HepG2 (cell line): ENCODE measurements around the gene TSPAN13. TPM values are rescaled to one million over a fixed set of nuclear protein-coding genes. Genes with fewer than 3 reads are reported as not detected.

ENCODE experiments used
- ATAC-seq: fragments of 200-7000 bp; cut with Tn5 transposase; 3 replicates; pipeline ENCODE4 v1.9.1; 2020; ENCODE audit warnings: mild to moderate bottlenecking, moderate library complexity
- BruUV-seq: library from RNA; stranded (reverse); fragments of 400-500 nt; replicated peaks from 2 replicates; lab custom pipeline; 2021; lab: Mats Ljungman, UMichigan
- CTCF ChIA-PET: fragments of 300-600 bp; formaldehyde crosslinking; extraction: SDS; loops from one replicate; lab custom pipeline; 2021; ENCODE audit warnings: low total read pairs, inconsistent platforms, low intra/inter-chr PET ratio; lab: Yijun Ruan, JAX
- POLR2A ChIA-PET: fragments of 350-600 bp; sonication (Branson Sonifier 250); formaldehyde crosslinking; loops from one replicate; lab custom pipeline; 2020; ENCODE audit warnings: antibody characterized with exemption, inconsistent platforms; lab: Yijun Ruan, JAX
- DNase-seq: peaks from one replicate; pipeline ENCODE4 v3.0.0-alpha.2; 2015; ENCODE audit warnings: low spot score
- FAIRE-seq: peaks from 3 replicates; lab custom pipeline; 2011; peaks lifted over from hg19 to GRCh38; lab: Jason Lieb, UNC
- H2AFZ ChIP-seq: one replicate; pipeline ENCODE4 v1.6.1; 2011; ENCODE audit warnings: low read length, inconsistent platforms
- H3K27ac ChIP-seq: fragments of 300-600 bp; 3 replicates; pipeline ENCODE4 v1.8.0; 2011; ENCODE audit warnings: mixed run types, mild to moderate bottlenecking, mixed read lengths, low read length, inconsistent platforms; ENCODE audit not compliant: insufficient read depth; ENCODE audit errors: extremely low read length
- H3K27me3 ChIP-seq, 2 experiments: fragments of 200-600 bp in 1 of 2; 2 replicates in 1 of 2; 3 replicates in 1 of 2; pipeline versions ENCODE4 v1.6.0 to v1.8.0; 2011; ENCODE audit warnings: low read length in 2 of 2, mild to moderate bottlenecking in 2 of 2, moderate library complexity in 2 of 2, inconsistent platforms in 1 of 2; ENCODE audit not compliant: insufficient read depth in 2 of 2, control insufficient read depth in 1 of 2
- H3K36me3 ChIP-seq, 2 experiments: fragments of 200-600 bp in 1 of 2; replicated peaks in 1 of 2; 2 replicates in 1 of 2; 3 replicates in 1 of 2; pipeline versions ENCODE4 v1.5.1 to v1.8.0; 2011; ENCODE audit warnings: low read length in 2 of 2, inconsistent platforms in 1 of 2; ENCODE audit not compliant: insufficient read depth in 2 of 2, control insufficient read depth in 1 of 2
- H3K4me1 ChIP-seq: 2 replicates; pipeline ENCODE4 v1.5.1; 2012; ENCODE audit warnings: low read length, inconsistent platforms; ENCODE audit not compliant: insufficient read depth
- H3K4me2 ChIP-seq: 2 replicates; pipeline ENCODE4 v1.6.0; 2011; ENCODE audit warnings: low read depth, low read length, inconsistent platforms
- H3K4me3 ChIP-seq, 3 experiments: fragments of 200-600 bp in 1 of 3; sonication (generic), shearing (Covaris generic) in 1 of 3; replicated peaks in 1 of 3; 2 replicates each; pipeline ENCODE4 v1.5.1; 2011 to 2016; ENCODE audit warnings: low read length in 3 of 3, inconsistent platforms in 2 of 3, low read depth in 2 of 3, mild to moderate bottlenecking in 2 of 3, control low read depth in 1 of 3, mixed read lengths in 1 of 3; ENCODE audit not compliant: insufficient read depth in 1 of 3
- H3K79me2 ChIP-seq: one replicate; pipeline ENCODE4 v1.6.1; 2011; ENCODE audit warnings: low read length, inconsistent platforms; ENCODE audit not compliant: insufficient read depth
- H3K9ac ChIP-seq: 2 replicates; pipeline ENCODE4 v1.6.0; 2011; ENCODE audit warnings: mild to moderate bottlenecking, low read depth, low read length, inconsistent platforms; ENCODE audit not compliant: insufficient read depth
- H3K9me3 ChIP-seq: 2 replicates; pipeline ENCODE4 v1.5.1; 2012; ENCODE audit warnings: mild to moderate bottlenecking, low read length
- H4K20me1 ChIP-seq: 2 replicates; pipeline ENCODE4 v1.6.0; 2011; ENCODE audit warnings: inconsistent platforms, mild to moderate bottlenecking, low read length, moderate library complexity; ENCODE audit not compliant: insufficient read depth
- BRD4 ChIP-seq: sonication (generic); formaldehyde crosslinking; IDR thresholded peaks from 2 replicates; pipeline ENCODE4 v1.4.0; 2020; ENCODE audit warnings: missing genetic modification reagents
- FUBP1 ChIP-seq: sonication (generic); formaldehyde crosslinking; IDR thresholded peaks from 2 replicates; pipeline ENCODE4 v1.5.1; 2020; ENCODE audit warnings: missing genetic modification reagents, mild to moderate bottlenecking, borderline replicate concordance
- GTF2F1 ChIP-seq: fragments of 150-350 bp; IDR thresholded peaks from 2 replicates; pipeline ENCODE4 v1.6.1; 2014; ENCODE audit warnings: low read length
- HCFC1 ChIP-seq: fragments of 150-350 bp; IDR thresholded peaks from 2 replicates; pipeline ENCODE4 v1.6.1; 2014; ENCODE audit warnings: low read depth, low read length
- HMGXB3 ChIP-seq: sonication (generic); formaldehyde crosslinking; IDR thresholded peaks from 2 replicates; pipeline ENCODE4 v1.4.0; 2020; ENCODE audit warnings: missing genetic modification reagents, borderline replicate concordance
- KDM4B ChIP-seq: sonication (generic); formaldehyde crosslinking; IDR thresholded peaks from 2 replicates; pipeline ENCODE4 v1.4.0; 2020; ENCODE audit warnings: missing genetic modification reagents
- MIXL1 ChIP-seq: IDR thresholded peaks from 2 replicates; pipeline ENCODE4 v1.6.1; 2016
- RFX3 ChIP-seq: IDR thresholded peaks from 2 replicates; pipeline ENCODE4 v1.6.1; 2016; ENCODE audit warnings: missing biosample characterization, missing genetic modification reagents
- SMYD3 ChIP-seq: sonication (generic); formaldehyde crosslinking; IDR thresholded peaks from 2 replicates; pipeline ENCODE4 v1.8.1; 2023; ENCODE audit warnings: mild to moderate bottlenecking, missing genetic modification reagents
- SRSF9 ChIP-seq: fragments of 200-400 bp; formaldehyde crosslinking; IDR thresholded peaks from 2 replicates; pipeline ENCODE4 v1.6.1; 2018; ENCODE audit warnings: borderline replicate concordance, mild to moderate bottlenecking, low read depth, low read length; ENCODE audit not compliant: insufficient read depth, poor library complexity, severe bottlenecking
- TFE3 ChIP-seq: IDR thresholded peaks from 2 replicates; pipeline ENCODE4 v1.6.1; 2016
- ZNF326 ChIP-seq: sonication (generic); formaldehyde crosslinking; IDR thresholded peaks from 2 replicates; pipeline ENCODE4 v1.4.0; 2020; ENCODE audit warnings: missing genetic modification reagents, borderline replicate concordance
- ZNF589 ChIP-seq: sonication (generic); formaldehyde crosslinking; conservative IDR thresholded peaks from 2 replicates; pipeline ENCODE4 v1.8.0; 2022; ENCODE audit warnings: mild to moderate bottlenecking, moderate library complexity, missing genetic modification reagents
- ZNF619 ChIP-seq: sonication (generic); formaldehyde crosslinking; IDR thresholded peaks from 2 replicates; pipeline ENCODE4 v1.4.0; 2020; ENCODE audit warnings: mild to moderate bottlenecking, missing genetic modification reagents
- ZSCAN30 ChIP-seq: sonication (generic); formaldehyde crosslinking; IDR thresholded peaks from 2 replicates; pipeline ENCODE4 v1.5.0; 2020; ENCODE audit warnings: mild to moderate bottlenecking, missing genetic modification reagents
- WGBS: methylation state at CpG from one replicate; pipeline ENCODE4 v1.1.6; 2017; ENCODE audit warnings: low lambda C conversion rate; 5-methylcytosine and 5-hydroxymethylcytosine counted together
- in situ Hi-C: cut with HindIII; loops from 2 replicates; pipeline ENCODE4 v1.10.0; 2017; ENCODE audit warnings: low pct_unique_long_range_greater_than_20kb; ENCODE audit not compliant: extremely low pct_ligation_motif_present
- intact Hi-C: fragments of 100-400 bp; cut with micrococcal nuclease; formaldehyde crosslinking; loops from one replicate; pipeline ENCODE4 v1.10.0; 2022; ENCODE audit not compliant: unreplicated experiment
- polyA plus RNA-seq, 8 experiments: library from polyadenylated mRNA; depleted of rRNA in 3 of 8; stranded (reverse) in 7 of 8; unstranded in 1 of 8; fragments of >200 nt; fragmentation: Illumina TruSeq in 4 of 8; extraction: Trizol in 4 of 8; gene quantifications; 2 replicates each; pipeline versions ENCODE4 v1.2.1 to v1.2.3, GENCODE V29; 2011 to 2016; ENCODE audit warnings: low read depth in 4 of 8, missing spikeins in 1 of 8, mixed read lengths in 1 of 8; ENCODE audit not compliant: insufficient read depth in 1 of 8
- total RNA-seq, 5 experiments: library from RNA; depleted of rRNA; stranded (reverse); fragments of >200 nt; fragmentation: Illumina TruSeq; extraction: Trizol; gene quantifications; 2 replicates each; pipeline ENCODE4 v1.2.3, GENCODE V29; 2016; ENCODE audit warnings: low read depth in 1 of 5

The TSPAN13 gene
- total and polyA plus RNA-seq, 2 of the 13 experiments (the other 11 are each of a cell fraction or from before 2014, with no cell fraction given) = 5.8 to 6.2 TPM

DNA sequence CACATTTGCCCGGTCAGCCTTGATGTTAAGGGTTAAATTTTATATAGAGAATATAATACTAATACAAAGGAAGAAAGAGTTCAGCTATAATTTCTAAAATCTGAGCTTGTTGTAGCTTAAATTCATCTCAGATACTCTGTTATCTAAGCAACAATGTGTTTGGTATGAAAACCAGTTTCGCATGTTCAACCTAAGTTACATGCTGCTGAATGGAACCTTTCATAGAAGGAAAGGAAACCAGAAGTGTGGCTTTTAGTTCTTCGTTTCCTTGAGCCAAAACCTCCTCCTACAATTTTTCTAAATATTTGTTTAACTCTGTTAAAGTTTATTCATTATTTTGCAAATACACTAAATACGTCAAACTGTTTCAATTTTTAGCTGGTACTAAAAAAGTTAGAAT is 32.7 kb downstream of the TSPAN13 start:
- POLR2A ChIA-PET = no interaction called here
- WGBS = 45% methylated on average over 4 of the region's 4 CpGs
- no TSS peak for BruUV-seq
- FAIRE-seq (no peak), DNase-seq (no peak)
- H3K36me3 ChIP-seq = no peaks in the 10 kb centered on the region
- no peak overlapping the region for H3K4me2 ChIP-seq
- no peak overlapping the region for H3K4me3 ChIP-seq
- H3K79me2 ChIP-seq = no peaks in the 10 kb centered on the region
- H3K4me1 ChIP-seq = no peaks in the 10 kb centered on the region
- TF ChIP-seq ZNF619 = no peak
- no peak for TF ChIP-seq BRD4 (CRISPR knock-in tag)
- TF ChIP-seq KDM4B (CRISPR knock-in tag) = no peak
- TF ChIP-seq TFE3 = no peak
- TF ChIP-seq ZSCAN30 (CRISPR knock-in tag) = no peak
- TF ChIP-seq GTF2F1 = no peak
- no peak for TF ChIP-seq MIXL1 (CRISPR knock-in tag)
- no peak for TF ChIP-seq FUBP1 (CRISPR knock-in tag)
- no peak for TF ChIP-seq HCFC1
- TF ChIP-seq RFX3 (CRISPR knock-in tag) = no peak
- no peak for TF ChIP-seq SMYD3
- TF ChIP-seq ZNF326 = no peak
- TF ChIP-seq HMGXB3 = no peak
- TF ChIP-seq SRSF9 = no peak
- TF ChIP-seq ZNF589 (CRISPR knock-in tag) = no peak
- TF ChIP-seq, all 625 proteins: peak for 0
- no peak overlapping the region for H2AFZ ChIP-seq
- H3K27ac ChIP-seq = no peak overlapping the region
- CTCF ChIA-PET = no interaction called here
- H4K20me1 ChIP-seq = no peaks in the 10 kb centered on the region
- intact Hi-C loops (no loop called here), in situ Hi-C loops (no loop called here)
- H3K9me3 ChIP-seq = no peaks in the 10 kb centered on the region
- H3K27me3 ChIP-seq = no peaks in the 10 kb centered on the region
- no peak overlapping the region for H3K9ac ChIP-seq
- ATAC-seq = no peak
